ELF-1 (cell line): ENCODE results near the gene ANAPC5.
"Not testable (repeated sequence)": the region's sequence is repeated elsewhere in the genome, so short reads cannot be mapped to it uniquely, and the experiment has no call there.

Source experiments
- DNase-seq: peaks from one replicate; pipeline ENCODE4 v3.0.0-alpha.2; 2016; ENCODE audit warnings: low read depth, low spot score

The ANAPC5 gene

DNA sequence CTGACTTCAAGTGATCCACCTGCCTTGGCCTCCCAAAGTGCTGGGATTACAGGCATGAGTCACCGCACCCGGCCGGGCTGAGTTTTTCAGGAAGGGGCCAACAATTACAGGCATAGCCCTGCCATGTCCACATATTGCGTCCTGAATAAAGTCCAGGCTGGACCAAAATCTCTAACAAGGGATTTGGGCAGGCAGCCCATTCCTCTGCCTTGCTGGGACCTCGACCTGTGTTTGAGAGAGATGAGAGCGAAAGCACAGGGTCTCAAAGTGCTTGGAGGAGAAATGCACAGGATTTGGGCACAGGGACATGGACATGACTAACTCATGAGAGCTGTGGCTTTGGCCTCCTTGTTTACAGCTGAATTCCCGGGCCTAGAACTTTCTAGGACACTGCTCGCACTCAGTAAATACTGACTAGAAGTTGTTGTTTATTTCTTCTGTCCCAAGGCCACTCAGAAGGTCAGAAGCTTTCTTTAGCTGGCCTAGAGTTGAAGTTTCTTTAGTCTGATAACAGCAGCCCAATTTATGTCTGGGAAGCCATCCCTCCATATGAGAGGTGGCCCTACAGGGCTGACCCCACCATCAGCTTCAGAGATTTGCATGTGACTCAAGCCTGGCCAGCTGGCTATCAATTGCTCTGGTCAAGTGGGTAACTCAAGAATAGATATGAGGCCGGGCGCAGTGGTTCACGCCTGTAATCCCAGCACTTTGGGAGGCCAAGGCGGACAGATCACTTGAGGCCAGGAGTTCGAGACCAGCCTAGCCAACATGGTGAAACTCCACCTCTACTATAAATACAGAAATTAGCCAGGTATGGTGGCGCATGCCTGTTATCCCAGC, 67.4 kb downstream of the ANAPC5 start:
- DNase-seq, result no peak

DNA sequence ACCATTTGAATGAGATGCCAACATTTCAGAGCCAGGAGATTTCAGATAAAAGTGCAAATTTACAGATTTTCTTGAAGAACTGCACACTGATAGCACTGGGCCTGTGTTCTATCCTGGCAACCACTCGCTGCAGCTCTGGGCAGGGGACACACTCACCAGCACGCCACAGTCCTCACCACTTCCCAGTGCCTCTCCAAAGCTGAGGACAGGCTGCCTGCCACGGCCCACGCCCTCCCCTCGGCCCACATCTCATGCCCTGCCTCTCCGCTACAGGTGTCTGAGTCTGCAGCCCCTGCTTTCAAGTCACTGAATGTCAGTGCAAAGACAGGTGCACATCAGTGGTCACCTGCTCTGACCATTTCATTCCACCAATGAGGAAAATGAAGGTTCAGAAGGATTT, 68.4 kb downstream of the ANAPC5 start:
- no peak for DNase-seq

DNA sequence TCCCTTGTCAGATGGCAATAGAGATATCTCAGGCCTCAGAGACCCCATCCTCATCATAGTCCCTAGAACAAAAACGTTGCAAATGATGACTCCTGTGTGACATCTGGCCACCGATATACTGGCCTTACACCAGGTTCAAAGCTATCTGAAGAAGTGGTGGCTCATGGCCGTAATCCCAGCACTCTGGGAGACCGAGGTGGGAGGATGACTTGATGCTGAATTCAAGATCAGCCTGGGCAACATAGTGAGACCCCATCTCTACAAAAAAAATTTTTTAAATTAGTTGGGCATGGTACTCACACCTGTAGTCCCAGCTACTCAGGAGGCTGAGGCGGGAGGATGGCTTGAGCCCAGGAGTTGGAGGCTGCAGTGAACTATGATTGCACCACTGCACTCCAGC, 68.8 kb downstream of the ANAPC5 start:
- DNase-seq, result no peak

DNA sequence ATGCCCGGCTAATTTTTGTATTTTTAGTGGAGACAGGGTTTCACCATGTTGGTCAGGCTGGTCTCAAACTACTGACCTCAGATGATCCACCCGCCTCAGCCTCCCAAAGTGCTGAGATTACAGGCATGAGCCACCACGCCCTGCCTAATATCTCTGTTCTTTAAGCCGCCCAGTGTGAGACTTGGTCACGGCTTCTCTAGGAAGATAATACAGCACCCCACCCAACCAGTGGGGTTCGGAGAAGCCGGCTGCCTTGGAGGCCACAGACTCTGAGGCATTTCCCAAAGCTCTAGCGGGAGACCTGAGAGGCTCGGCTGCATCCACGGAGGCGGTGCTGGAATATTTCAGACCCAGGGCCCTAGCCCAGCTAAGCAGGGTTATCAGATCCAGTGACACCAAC, 69.3 kb downstream of the ANAPC5 start:
- not testable (repeated sequence) for DNase-seq

DNA sequence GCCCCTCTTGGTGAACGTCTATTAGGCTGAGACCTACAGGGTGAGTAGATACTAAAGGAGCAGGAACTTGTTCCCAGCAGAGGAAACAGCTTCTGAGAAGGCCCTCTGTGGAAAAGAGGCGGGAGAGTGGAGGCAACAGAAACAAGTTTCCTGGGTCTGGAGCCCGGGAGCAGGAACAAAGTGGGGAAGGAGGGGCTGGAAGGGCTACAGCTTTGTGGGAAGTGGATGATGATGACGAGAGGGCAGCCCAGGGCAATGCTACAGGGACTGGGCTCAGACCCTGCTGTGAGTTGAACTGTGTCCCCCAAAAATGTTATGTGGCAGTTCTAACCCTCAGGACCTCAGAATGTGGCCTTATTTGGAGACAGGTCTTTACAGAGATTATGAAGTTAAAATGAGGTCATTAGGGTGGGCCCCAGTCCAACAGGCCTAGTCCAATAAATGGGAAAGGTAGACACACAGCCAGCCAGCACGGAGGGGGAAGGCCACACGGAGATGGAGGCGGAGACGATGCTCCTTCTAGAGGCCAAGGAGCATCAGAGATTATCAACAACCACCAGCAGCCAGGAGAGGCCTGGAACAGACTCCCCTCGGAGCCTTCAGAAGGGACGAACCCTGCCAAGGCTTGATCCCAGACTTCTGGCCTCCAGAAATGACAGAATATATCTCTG, 70.0 kb downstream of the ANAPC5 start:
- DNase-seq, result no peak

DNA sequence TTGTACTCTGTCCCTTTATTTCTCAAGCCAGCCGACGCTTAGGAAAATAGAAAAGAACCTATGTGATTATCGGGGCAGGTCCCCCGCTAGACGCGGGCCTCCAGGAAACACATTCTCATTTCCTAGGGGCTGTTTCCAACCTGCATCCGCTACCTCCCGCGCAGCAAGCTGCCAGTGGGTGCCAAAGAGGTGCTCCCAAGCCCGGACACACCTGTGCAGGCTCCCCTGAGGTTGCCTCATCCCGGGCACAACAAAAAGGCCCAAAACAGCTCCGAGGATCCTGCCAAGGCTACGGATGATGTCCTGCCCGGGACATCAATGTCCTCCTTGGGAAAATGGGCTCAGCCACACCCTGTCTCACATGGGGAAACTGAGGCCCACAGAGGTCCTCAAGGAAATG, 71.1 kb downstream of the ANAPC5 start:
- DNase-seq, result not testable (repeated sequence)

DNA sequence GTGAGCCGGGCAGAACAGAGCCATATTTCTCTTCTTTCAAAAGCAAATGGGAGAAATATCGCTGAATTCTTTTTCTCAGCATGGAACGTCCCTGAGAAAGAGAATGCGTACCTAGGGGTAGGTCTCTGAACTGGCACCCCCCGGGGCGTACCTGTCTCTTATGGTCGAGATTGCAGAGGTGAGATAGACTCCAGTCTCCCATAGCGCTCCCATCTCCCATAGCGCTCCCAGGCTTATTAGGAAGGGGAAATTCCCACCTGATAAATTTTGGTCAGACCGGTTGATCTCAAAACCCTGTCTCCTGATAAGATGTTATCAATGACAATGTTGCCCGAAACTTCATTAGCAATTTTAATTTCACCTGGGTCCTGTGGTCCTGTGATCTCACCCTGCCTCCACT, 71.7 kb downstream of the ANAPC5 start:
- peak; percentile 35 for DNase-seq

DNA sequence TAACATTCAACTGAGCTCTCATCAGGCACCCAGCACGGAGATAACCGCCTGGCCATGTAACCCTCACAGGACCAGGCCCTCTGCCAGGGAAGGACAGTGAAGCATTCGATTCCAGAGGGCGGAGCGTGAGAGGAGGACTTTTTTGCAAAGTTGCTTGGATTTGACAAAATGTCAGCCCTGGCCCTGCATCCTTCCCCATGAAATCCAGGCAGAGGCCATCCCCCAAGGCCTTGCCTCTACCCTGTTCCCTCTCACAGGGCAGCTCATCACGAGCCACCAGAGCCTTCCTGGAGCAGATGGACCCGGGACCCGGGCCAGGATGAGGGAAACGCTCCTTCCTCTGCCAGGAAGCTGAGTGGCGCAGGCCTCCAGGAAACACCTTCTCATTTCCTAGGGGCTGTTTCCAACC, 72.7 kb downstream of the ANAPC5 start:
- DNase-seq, result no peak

DNA sequence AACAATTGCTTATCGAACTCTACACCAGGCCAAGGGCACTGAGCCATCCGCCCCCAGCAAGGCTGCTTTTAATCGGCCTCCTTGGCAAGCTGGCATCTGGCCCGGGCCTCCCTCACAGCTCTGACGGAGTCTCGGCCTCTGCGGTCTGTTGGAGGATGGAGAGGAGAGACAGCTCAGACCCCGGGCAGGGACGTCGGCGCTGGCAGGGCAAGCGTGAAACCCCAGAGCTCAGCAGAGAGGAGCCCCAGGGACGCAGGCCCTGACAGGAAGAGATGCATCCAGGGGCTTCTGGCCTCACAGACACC, 73.2 kb downstream of the ANAPC5 start:
- DNase-seq, result no peak

DNA sequence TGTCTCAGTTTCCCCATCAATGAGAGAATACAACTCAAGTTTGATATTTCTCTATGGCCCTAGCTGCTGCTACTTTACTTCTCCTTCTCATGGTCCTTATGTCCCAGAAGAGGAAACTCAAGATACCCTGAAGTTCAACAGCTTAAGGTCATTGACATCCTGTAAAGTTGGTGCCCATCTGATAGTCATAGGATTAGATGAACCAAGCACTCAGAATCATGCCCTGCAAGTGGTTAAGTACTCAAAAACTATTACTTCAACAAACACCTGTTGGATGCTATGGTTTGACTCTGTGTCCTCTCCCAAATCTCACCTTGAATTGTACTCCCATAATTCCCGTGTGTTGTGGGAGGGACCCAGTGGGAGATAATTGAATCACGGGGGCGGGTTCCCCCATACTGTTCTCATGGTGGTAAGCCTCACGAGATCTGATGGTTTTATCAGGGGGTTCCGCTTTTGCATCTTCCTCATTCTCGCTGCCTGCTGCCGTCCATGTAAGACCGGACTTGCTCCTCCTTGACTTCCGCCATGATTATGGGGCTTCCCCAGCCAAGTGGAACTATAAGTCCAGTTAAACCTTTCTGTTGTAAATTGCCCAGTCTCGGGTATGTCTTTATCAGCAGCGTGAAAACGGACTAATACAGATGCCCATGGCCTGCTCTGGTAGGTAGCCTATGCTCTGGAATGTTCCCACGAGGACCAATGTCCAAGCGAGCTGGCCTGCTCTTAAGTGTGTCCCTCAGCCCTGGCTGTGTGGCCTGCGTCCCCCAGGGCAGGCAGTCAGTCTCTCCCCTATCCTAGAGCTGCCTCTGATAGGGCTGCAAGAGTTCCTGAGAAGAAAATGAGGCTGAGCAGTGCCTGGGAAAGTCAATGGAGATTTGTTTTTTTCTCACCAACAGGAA, 73.8 kb downstream of the ANAPC5 start:
- no peak for DNase-seq

DNA sequence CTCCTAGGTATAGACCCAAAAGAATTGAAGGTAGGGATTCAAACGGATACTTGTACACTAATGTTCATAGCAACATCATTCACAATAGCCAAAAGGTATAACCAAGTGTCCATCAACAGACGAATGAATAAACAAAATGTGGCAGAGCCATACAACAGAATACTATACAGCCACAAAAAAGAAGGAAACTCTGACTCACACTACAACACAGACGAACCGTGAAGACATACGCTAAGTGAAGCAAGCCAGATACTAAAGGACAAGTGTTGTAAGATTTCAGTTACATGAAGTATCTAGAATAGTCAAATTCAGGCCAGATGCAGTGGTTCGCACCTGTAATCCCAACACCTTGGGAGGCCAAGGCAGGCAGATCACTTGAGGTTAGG, 74.8 kb downstream of the ANAPC5 start:
- no peak for DNase-seq

DNA sequence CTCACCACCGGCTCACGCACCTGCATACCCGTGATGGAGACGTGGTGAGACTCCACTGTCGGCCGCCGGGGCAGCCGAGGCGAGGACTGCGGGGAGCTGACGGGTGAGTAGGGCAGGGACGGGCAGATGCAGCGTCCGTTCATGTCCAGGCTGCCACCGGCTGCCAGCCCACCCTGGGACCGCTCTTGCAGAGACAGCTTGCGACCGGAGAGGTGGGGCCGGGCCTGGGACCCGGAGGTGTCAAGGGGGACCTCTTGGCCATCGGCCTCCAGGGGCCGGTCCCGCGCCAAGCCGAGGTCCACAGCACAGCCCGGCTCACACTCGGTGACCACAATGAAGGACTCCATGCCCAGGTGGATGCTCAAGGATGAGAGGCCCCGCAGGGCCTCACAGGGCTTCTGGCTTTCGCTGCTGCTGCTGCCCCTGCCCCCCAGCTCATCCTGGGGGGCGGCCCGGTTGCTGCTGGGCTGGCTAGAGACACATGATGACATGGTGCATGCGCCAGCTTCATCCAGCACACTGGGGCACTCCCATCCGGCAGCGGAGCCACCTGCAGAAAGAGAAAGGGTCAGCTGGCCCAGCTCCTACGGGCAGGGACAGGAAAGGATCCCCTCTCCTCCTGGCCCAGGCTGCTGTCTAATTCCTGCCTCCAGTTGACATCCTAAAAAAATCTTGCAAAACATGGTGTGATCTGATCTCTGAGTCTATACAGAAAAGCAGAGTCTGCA, 78.0 kb downstream of the ANAPC5 start:
- no peak for DNase-seq

DNA sequence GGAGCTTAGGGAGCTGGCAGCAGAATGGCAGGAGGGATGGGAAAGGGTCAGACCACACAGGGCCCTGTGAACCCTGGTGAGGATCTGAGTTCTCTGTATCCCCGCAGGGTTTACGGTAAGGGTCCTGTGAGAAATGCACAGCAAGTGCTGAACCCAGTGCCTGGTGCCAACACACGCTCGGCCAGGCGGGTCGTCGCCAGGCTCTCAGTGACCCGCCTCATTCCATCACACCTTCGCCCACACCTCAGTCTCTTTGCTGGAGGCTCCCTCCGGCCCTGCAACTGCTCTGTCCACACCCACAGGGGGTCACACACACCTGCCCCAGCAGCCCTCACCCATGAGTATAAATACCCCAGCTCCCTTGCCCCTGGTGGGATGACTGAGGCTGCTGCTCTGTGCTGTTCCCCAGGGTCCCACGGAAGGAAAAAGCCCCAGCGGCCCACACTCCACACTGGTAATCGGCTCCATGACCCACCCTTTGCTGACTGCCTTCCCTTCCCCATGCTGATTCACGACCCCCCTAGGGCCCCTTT, 78.8 kb downstream of the ANAPC5 start:
- DNase-seq, result no peak

DNA sequence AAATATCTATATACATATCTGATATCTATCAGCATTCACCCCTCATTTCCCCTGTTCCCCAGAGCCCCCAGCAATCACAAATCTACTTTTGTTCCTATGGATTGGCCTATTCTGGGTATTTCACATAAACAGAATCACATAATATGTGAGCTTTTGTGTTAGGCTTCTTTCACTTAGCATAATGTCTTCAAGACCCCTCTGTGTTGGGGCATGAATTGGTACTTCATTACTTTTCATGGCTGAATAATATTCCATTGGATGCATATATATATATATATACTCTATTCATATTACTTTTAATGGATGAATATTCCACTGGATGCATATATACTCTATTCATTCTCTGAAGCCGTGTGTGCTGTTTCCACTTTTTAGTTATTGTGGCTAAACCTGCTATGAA, 84.4 kb downstream of the ANAPC5 start:
- DNase-seq, result no peak

DNA sequence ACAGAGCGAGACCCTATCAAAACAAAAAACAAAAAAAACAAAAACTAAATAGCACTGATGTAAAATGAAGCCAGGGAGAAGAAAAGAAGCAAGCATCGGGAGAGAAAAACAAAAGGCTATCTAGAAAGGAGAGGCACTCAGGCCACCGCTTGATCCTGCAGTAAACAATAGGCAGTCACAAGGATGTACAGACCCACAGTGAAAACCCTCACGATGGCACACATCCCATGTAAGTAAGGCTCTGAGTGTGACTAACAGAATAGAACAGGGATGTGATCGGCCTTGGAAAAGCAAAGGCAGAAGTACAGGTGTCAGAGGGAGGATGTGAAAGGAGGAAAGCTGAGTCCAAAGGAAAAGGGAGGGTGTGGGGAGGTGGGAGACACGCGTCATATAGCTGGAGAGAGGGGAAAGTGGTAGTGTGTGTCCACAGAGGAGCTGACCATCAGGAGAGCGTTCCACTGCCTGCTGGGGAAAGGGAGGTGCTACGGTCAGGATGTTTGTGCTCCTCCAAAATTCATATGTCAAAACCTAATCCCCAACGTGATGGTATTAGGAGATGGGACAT, 87.2 kb downstream of the ANAPC5 start:
- DNase-seq, result no peak

DNA sequence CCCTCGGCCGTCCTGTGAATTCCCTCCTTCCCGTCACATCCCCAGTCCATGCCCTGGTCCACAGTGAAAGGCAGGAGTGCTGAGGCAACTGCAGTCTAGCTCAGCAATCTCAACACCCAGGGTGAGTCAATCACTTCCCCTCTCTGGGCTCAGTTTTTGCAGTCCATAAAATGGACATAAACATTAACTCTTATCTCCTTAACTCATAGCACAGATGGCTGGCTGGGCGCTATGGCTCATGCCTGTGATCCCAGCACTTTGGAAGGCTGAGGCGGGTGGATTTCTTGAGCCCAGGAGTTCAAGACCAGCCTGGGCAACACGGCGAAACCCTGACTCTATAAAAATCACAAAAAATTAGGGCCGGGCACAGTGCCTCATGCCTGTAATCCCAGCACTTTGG, 88.1 kb downstream of the ANAPC5 start:
- DNase-seq, result no peak

DNA sequence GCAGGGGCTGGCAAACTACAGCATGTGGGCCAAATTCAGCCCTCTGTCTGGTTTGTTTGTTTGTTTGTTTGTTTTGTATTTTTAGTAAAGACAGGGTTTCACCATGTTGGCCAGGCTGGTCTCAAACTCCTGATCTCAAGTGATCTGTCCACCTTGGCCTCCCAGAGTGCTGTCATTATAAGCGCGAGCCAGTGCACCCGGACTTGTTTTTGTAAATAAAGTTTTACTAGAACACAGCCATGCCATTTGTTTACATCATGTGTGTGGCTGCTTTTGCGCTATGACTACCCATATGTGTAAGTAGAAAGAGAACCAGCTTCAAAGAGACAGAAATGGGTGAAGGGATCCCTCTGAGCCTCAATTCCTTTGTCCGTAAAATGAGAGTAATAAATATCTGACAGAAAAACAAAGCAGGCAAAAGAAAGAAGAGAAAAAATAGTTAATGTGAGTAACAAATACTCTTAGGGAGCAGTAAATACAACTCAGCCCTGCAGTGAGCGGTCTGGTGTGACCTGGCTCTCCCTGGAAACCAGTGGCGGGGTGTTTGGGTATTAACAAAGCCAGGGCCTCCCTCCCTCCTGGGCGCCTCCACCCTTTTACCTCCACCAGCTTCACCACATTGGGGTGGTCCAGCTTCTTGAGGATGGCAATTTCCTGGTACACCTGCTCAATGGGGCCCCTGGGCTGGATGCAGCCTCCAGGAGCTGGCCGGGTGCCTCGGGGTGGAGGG, 88.8 kb downstream of the ANAPC5 start:
- no peak for DNase-seq

DNA sequence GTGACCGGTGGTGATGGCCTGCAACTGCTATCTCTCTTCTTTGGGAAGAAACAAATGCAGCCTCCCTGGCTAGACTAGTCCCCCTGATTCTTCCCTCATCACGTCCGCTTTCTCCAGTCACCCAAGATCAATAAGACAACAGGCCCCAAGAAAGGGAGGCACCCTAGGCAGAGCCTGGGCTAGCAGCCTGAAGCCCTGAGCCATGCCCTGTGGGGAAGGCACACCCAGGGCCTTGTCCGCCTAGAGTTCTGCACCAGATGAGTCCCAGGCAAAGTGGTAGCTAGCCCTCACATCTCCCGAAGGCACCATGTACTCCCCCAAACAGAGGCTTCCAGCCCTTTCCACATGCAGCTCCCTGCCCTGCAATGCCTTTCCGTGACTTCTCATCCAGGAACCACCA, 90.8 kb downstream of the ANAPC5 start:
- DNase-seq, result no peak

DNA sequence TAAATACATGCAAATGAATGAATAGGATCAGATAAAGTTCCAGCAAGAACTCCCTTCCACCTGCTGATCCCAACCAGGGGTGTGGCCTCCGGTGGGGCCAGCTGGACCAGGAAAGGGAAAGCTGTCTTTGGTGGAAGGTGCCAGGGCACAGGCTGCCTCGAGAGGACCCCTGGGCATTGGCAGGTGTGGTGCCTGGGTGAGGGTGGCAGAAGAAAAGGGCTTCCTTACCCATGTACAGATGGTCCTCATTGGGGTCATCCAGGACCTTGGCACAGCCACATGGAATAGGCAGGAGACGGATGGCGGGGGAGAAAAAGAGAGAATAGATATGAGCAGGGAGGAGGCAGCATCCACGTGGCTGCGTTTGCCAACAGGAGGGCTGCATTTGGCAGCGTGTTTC, 92.1 kb downstream of the ANAPC5 start:
- DNase-seq, result no peak

DNA sequence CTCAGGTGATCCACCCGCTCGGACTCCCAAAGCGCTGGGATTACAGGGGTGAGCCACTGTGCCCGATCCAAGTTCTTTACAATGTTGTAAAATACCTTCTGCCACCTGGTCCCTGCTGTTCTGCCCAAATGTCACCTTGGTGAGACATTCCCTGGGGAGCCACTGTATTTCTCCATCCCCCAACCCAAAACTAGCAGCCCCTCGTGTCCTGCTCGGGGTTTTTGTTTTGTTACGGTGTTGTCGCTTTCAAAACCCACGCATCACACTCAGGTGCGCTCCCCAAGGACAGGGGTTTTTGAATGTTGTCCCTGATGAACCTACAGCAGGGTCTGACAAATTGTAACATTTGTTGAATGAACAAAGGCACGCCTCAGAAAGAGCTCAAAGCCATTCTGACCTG, 93.1 kb downstream of the ANAPC5 start:
- no peak for DNase-seq
